DMS 273 treated with DMSO at 0.1 percent for 48 hours (cell line): ENCODE results near the gene ZFAND3.
"Not testable (repeated sequence)": the region's sequence is repeated elsewhere in the genome, so short reads cannot be mapped to it uniquely, and the experiment has no call there.

Experiments
- DNase-seq: peaks from one replicate; lab custom pipeline; 2025; lab: John Stamatoyannopoulos, UW

ZFAND3 gene

GRCh38 chr6:37865504-37865903, 46.0 kb downstream of the ZFAND3 start:
- no peak for DNase-seq

- DNase-seq: no peak
Measured at GRCh38 chr6:37866590-37867507, 47.3 kb downstream of the ZFAND3 start.

- DNase-seq: no peak
Measured at GRCh38 chr6:37867756-37868446, 48.4 kb downstream of the ZFAND3 start.

GRCh38 chr6:37868447-37868825, 48.9 kb downstream of the ZFAND3 start:
- no peak for DNase-seq

- DNase-seq: no peak
Measured at GRCh38 chr6:37871616-37872372, 52.3 kb downstream of the ZFAND3 start.

GRCh38 chr6:37872373-37872745, 52.8 kb downstream of the ZFAND3 start:
- no peak for DNase-seq

- no peak for DNase-seq
Measured at GRCh38 chr6:37874726-37875125, 55.2 kb downstream of the ZFAND3 start.

- no peak for DNase-seq
Measured at GRCh38 chr6:37875561-37876309, 56.2 kb downstream of the ZFAND3 start.

GRCh38 chr6:37876843-37877242, 57.3 kb downstream of the ZFAND3 start:
- DNase-seq: no peak

- DNase-seq: no peak
Measured at GRCh38 chr6:37877373-37878149, 58.0 kb downstream of the ZFAND3 start.

- no peak for DNase-seq
Measured at GRCh38 chr6:37878150-37878710, 58.7 kb downstream of the ZFAND3 start.

GRCh38 chr6:37880602-37881001, 61.1 kb downstream of the ZFAND3 start:
- not testable (repeated sequence) for DNase-seq

- DNase-seq: no peak
Measured at GRCh38 chr6:37882292-37882691, 62.8 kb downstream of the ZFAND3 start.

GRCh38 chr6:37882724-37883413, 63.3 kb downstream of the ZFAND3 start:
- DNase-seq: no peak

- DNase-seq: no peak
Measured at GRCh38 chr6:37884548-37884947, 65.0 kb downstream of the ZFAND3 start.

- no peak for DNase-seq
Measured at GRCh38 chr6:37889051-37889450, 69.5 kb downstream of the ZFAND3 start.

- DNase-seq: no peak
Measured at GRCh38 chr6:37889486-37889885, 70.0 kb downstream of the ZFAND3 start.

GRCh38 chr6:37891072-37891471, 71.5 kb downstream of the ZFAND3 start:
- DNase-seq: no peak

- no peak for DNase-seq
Measured at GRCh38 chr6:37893257-37893656, 73.7 kb downstream of the ZFAND3 start.

GRCh38 chr6:37893734-37894133, 74.2 kb downstream of the ZFAND3 start:
- not testable (repeated sequence) for DNase-seq
